ENCODE results near the gene CBX6. TPM values are rescaled to one million over a fixed set of nuclear protein-coding genes. Genes with fewer than 3 reads are reported as not detected.

The CBX6 gene
- total RNA-seq, 2 experiments from 2014 or later: 41.6 to 42.8 TPM

GRCh38 chr22:38864361-38865191 lies 7.4 kb downstream of the CBX6 start:
- POLR2A ChIA-PET: interaction anchor here (0.6 to 1.5 kb wide), 2 partner anchors 8 to 139 kb away, joined by 3 to 5 read pairs; partner anchors contain the start of gene CBX6
- CTCF ChIA-PET: no interaction called here

GRCh38 chr22:38863531-38864131 lies 8.4 kb downstream of the CBX6 start:
- DNase-seq: peak in 2 of 14 experiments; percentile 10 to 24
- no peak for ATAC-seq (ENCODE audit: poor library complexity)
- CTCF ChIA-PET: no interaction called here
- peaks cover 30% of the 10 kb centered on the region for H3K4me1 ChIP-seq (ENCODE audit: insufficient read depth, low read length)
- Mint-ChIP-seq H3K36me3 (ENCODE audit: low read depth) (peaks cover 15% of the 10 kb centered on the region), H3K27ac (no peak overlapping the region), H3K4me3 (no peak overlapping the region), H3K4me1 (ENCODE audit: low read depth) (peaks cover 9% of the 10 kb centered on the region), H3K9me3 (no peaks in the 10 kb centered on the region), H3K27me3 (no peaks in the 10 kb centered on the region)
- no peaks in the 10 kb centered on the region for H3K9me3 ChIP-seq (ENCODE audit: control insufficient read depth in 1 of 2, insufficient read depth in 1 of 2, low read length in 2 of 2)
- POLR2A ChIA-PET: interaction anchor here (0.6 to 1.5 kb wide), 2 partner anchors 9 to 140 kb away, joined by 3 to 5 read pairs; partner anchors contain the start of gene CBX6
- peaks cover 27% of the 10 kb centered on the region for H3K36me3 ChIP-seq (ENCODE audit: insufficient read depth, low read length)
- H3K27ac ChIP-seq (ENCODE audit: low read depth in 1 of 2, low read length in 2 of 2): no peak overlapping the region
- no peak for TF ChIP-seq CTCF (IDR thresholded peaks at IDR 0.05)
- intact Hi-C loops (cut with DNase I, micrococcal nuclease): no loop called here
- H3K4me3 ChIP-seq (ENCODE audit: low read length): no peak overlapping the region
- no peaks in the 10 kb centered on the region for H3K27me3 ChIP-seq (ENCODE audit: control insufficient read depth in 1 of 2, insufficient read depth in 2 of 2, low read length in 2 of 2)

More at GRCh38 chr22:38864361-38865191, 7.4 kb downstream of the CBX6 start:
- no peaks in the 10 kb centered on the region for H3K27me3 Mint-ChIP-seq
- Histone ChIP-seq H3K36me3 (ENCODE audit: insufficient read depth, low read length) (peaks cover 34% of the 10 kb centered on the region), H3K4me3 (ENCODE audit: low read length) (no peak overlapping the region), H3K27me3 (ENCODE audit: control insufficient read depth in 1 of 2, insufficient read depth in 2 of 2, low read length in 2 of 2) (no peaks in the 10 kb centered on the region), H3K9me3 (ENCODE audit: control insufficient read depth in 1 of 2, insufficient read depth in 1 of 2, low read length in 2 of 2) (no peaks in the 10 kb centered on the region), H3K27ac (ENCODE audit: low read depth in 1 of 2, low read length in 2 of 2) (no peak overlapping the region), H3K4me1 (ENCODE audit: insufficient read depth, low read length) (peaks cover 39% of the 10 kb centered on the region)
- H3K9me3 Mint-ChIP-seq: no peaks in the 10 kb centered on the region
- ATAC-seq (ENCODE audit: poor library complexity) (no peak), DNase-seq (peak in 2 of 14 experiments; percentile 22 to 31)
- no peak overlapping the region for H3K4me3 Mint-ChIP-seq
- no peak for TF ChIP-seq CTCF (IDR thresholded peaks at IDR 0.05)
- no peak overlapping the region for H3K27ac Mint-ChIP-seq
- intact Hi-C loops (cut with DNase I, micrococcal nuclease): loop anchor here in 1 of 2 experiments (5.0 kb wide), 1 partner anchor 63 kb away; no protein-coding TSS in a partner anchor
- peaks cover 18% of the 10 kb centered on the region for H3K36me3 Mint-ChIP-seq (ENCODE audit: low read depth)
- peaks cover 19% of the 10 kb centered on the region for H3K4me1 Mint-ChIP-seq (ENCODE audit: low read depth)

GRCh38 chr22:38862375-38863329 lies 9.4 kb downstream of the CBX6 start:
- H3K4me1 ChIP-seq (ENCODE audit: insufficient read depth, low read length): peaks cover 22% of the 10 kb centered on the region
- no peaks in the 10 kb centered on the region for H3K4me1 Mint-ChIP-seq (ENCODE audit: low read depth)
- TF ChIP-seq CTCF (IDR thresholded peaks at IDR 0.05): no peak
- H3K27ac ChIP-seq (ENCODE audit: low read depth in 1 of 2, low read length in 2 of 2): no peak overlapping the region
- no peaks in the 10 kb centered on the region for H3K9me3 Mint-ChIP-seq
- no peaks in the 10 kb centered on the region for H3K27me3 Mint-ChIP-seq
- H3K36me3 ChIP-seq (ENCODE audit: insufficient read depth, low read length): peaks cover 19% of the 10 kb centered on the region
- peaks cover 5% of the 10 kb centered on the region for H3K36me3 Mint-ChIP-seq (ENCODE audit: low read depth)
- ChIA-PET POLR2A (interaction anchor here (1.5 kb wide), 1 partner anchor 10 kb away, joined by 5 read pairs; the partner anchor contains the start of gene CBX6), CTCF (no interaction called here)
- peak; percentile 11 for ATAC-seq (ENCODE audit: poor library complexity)
- no peaks in the 10 kb centered on the region for H3K27me3 ChIP-seq (ENCODE audit: control insufficient read depth in 1 of 2, insufficient read depth in 2 of 2, low read length in 2 of 2)
- no peak overlapping the region for H3K4me3 ChIP-seq (ENCODE audit: low read length)
- intact Hi-C loops (cut with DNase I, micrococcal nuclease): no loop called here
- H3K9me3 ChIP-seq (ENCODE audit: control insufficient read depth in 1 of 2, insufficient read depth in 1 of 2, low read length in 2 of 2): no peaks in the 10 kb centered on the region
- H3K27ac Mint-ChIP-seq: no peak overlapping the region
- no peak for DNase-seq
- no peak overlapping the region for H3K4me3 Mint-ChIP-seq
